HG03457 (cell line): ENCODE results near the gene RPS28.
"Not testable (repeated sequence)": the region's sequence is repeated elsewhere in the genome, so short reads cannot be mapped to it uniquely, and the experiment has no call there.

Experiments used
- ATAC-seq: cut with Tn5 transposase; IDR thresholded peaks from one replicate; pipeline ENCODE4 v1.9.1; 2021; ENCODE audit warnings: moderate number of reproducible peaks; ENCODE audit not compliant: unreplicated experiment

The RPS28 gene

DNA sequence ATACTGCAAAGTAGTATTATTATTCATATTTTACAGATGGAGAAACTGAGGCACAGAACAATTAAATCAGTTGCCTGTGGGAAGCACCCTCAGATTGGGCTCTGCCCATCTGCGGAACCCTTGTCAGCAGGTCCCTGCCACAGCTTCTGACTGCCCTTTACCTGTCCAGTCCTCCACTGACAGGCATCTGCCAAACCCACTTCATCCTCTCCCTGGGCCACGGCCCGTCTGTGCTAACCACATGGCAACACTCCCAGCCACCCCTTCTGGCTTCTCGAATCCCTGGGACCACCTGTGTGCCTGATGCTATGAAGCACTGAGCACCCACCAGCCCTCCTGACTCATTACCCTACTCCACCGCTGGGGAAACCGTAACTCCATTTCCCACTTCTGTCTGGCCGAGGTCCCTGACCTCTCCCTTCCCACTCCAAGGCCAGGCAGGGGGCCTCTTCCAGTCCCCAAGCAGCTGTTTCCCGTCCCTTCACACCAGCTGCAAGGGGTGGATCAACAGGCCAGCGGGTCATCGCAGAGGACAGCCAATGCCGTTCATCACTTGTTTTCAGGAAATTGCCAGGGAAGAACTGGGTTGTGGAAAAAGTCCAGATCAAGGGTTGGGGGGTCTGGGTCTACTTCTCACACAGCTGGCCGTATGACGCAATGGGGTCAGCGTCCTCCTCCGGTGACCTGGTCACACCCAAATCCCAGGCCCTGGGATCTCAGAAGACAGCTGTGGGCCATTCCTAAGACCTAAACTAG, 19.2 kb downstream of the RPS28 start:
- no peak for ATAC-seq

DNA sequence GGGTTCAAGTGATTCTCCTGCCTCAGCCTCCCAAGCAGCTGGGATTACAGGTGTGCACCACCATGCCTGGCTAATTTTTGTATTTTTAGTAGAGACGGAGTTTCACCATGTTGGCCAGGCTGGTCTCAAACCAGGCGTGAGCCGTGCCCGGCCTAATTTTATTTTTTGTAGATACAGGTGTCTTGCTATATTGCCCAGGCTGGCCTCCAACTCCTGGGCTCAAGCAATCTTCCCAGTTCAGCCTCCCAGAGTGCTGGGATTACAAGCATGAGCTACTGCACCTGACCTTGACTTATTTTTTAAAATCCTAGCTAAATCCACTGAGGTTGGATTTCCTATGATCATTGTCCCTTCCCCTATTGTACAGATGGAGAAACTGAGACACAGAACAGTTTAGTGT, 20.2 kb downstream of the RPS28 start:
- not testable (repeated sequence) for ATAC-seq

GRCh38 chr19:8342316-8342683, 21.0 kb downstream of the RPS28 start:
- no peak for ATAC-seq

DNA sequence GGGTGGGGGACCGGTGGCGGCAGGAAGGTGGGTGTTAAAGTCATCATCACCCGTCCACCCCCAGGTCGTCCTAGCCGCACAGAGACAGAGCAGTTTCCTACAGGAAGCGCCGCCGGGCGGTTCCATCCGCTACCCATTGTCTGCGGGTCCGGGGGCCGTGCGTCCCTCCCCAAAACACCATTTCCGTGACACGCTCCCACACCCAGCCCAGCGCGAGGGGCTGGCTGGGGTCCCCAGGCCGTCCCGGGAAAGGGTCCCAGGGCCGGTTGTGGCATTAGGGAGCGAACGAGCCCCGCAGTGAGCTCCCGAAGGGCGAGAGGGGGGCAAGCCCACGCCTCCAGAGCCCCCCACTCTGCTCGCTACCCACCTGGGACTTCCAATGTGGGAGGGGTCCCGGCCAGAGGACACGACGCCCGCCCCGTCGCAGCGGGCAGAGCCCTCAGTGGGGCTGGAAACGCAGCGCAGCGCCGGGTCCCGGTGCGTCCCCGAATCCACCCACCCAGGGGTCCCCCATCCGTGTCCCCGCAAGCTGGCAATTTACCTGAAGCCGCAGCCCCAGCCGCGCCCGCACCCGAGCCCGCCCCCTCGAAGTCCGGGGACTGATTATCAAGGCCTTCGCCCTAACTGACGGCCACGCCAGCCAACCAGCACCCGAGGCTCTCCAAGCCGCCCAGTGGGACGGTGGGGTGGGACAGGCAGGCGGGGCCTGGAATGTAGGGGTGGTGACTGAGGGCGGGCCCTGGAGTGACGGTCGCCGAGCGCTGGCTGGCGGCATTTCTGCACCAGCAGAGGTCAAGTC, 21.6 kb downstream of the RPS28 start, which contains the start of gene KANK3:
Gene KANK3, minus strand, starts transcription at position 579 of the 799 bp plus-strand sequence. CDS start 5,434 bp downstream, outside the sequence.
- no peak for ATAC-seq

- ATAC-seq: no peak
These were observed 22.2 kb downstream of the RPS28 start for GRCh38 chr19:8343483-8343844.

DNA sequence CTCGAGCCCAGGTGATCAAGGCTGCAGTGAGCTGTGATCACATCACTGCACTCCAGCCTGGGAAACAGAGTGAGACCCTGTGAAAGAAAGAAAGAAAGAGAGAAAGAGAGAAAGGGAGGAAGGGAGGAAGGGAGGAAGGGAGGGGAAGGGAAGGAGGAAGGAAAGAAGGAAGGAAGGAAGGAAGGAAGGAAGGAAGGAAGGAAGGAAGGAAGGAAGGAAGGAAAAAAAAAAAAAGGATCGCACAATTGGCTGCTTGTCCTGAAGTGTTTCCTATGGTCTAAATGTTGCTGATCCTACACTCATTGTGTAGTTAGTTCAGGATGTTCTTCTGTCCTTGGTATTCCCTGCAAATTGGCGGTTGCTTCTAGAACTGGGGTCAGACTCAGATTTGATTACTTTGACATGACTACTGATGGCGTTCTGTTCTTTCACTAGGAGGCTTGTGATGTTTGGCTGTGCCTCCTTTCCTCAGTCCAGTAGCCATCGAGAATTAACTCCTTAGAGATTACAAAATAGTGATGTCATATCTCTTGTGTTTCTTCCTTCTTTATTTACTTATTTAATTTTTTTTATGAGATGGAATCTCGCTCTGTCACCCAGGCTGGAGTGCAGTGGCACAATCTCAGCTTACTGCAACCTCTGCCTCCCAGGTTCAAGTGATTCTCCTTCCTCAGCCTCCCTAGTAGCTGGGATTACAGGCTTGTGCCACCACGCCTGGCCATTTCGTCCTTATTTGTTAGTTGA, 28.5 kb downstream of the RPS28 start:
- not testable (repeated sequence) for ATAC-seq

DNA sequence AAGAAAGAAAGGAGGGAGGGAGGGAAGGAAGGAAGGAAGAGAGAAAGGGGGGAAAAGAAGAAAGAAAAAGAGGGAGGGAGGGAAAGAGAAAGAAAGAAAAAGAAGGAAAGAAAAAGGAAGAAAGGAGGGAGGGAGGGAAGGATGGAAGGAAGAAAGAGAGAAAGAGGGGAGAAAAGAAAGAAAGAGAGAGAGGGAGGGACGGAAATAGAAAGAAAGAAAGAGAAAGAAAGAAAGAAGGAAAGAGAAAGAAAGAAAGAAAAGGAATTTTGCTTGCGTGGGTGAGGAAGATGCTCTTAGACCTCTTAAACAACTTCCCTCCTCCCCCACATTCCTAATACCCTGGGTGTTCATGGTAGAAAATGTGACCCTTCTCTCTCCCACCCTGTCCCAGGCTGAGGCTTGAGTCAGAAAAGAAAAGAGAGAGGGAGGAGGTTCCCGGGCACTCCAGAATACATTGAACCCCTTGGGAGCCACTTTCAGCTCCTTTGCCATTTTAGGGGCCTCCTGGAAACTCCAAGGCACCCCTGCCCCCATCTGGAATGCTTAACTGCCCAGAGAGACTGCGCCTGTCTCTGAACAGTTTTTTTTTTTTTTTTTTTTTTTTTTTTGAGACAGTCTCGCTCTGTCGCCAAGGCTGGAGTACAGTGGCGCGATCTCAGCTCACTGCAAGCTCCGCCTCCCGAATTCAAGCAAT, 31.0 kb downstream of the RPS28 start:
- no peak for ATAC-seq

GRCh38 chr19:8352845-8353244, 31.5 kb downstream of the RPS28 start:
- not testable (repeated sequence) for ATAC-seq

DNA sequence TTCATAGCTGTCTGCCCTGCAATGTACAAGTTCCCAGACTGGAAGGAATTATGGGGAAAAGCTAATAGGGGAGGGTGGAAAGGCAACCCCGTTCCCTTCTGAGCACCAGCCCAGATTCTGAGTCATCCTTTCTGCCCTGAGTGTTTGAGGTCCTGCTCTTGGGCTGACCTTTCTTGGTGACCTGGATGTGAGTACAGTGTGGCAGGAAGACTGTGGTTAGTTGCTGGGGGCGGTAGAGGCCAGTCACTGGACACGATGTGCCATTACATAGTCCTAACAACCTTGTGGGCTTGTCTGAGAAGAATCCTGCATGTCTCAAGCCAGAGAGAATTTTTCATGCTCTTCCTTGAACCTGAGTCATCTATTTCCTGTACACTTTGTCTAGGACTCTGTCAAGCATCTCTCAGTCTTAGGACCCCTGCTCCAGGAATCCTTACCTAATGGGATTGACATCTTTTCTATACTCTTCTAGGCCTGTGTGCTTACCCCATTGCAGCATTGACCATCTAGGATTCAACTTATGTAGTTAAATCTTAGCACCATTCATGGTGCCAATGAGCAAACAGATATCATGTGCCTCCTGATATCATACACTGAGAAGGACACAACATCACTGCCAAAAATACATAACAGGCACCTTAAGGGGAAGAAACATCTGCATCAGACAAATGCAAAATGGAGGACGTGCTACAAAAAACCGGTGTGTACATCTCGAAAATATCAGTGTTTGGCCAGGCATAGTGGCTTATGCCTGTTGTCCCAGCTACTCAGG, 34.5 kb downstream of the RPS28 start:
- no peak for ATAC-seq

DNA sequence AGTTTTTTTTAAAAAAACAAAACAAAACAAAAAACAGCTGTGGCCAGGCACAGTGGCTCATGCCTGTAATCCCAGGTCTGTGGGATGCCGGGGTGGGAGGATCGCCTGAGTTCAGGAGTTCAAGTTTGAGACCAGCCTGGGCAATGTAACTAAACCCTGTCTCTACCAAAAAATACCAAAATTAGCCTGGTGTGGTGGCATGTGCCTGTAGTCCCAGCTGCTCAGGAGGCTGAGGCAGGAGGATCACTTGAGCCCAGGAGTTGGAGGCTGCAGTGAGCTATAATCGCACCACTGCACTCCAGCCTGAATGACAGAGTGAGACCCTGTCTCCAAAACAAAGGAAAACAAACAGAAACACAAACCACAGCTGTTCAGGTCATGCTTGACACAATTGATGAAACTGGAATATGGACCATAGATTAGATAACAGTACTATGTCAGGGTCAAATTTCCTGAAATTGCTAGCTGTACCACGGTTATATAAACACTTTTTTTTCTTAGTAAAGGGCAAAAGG, 35.8 kb downstream of the RPS28 start:
- ATAC-seq: no peak

GRCh38 chr19:8358948-8359347, 37.7 kb downstream of the RPS28 start:
- no peak for ATAC-seq

DNA sequence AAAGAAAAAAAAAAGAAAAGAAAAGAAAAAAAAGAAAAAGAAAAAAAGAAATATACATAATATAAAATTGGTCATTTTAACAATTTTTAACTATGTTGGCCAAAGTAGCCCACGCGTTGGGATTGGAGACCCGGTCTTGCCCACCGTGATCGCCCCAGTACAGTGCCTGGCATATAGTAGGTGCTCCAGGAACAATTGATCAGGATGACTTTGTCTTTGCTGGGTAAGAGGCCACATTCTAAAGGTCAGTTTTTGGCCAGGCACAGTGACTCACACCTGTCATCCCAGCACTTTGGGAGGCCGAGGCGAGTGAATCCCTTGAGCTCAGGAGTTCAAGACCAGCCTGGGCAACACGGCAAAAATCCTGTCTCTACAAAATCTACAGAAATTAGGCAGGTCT, 38.9 kb downstream of the RPS28 start:
- no peak for ATAC-seq

DNA sequence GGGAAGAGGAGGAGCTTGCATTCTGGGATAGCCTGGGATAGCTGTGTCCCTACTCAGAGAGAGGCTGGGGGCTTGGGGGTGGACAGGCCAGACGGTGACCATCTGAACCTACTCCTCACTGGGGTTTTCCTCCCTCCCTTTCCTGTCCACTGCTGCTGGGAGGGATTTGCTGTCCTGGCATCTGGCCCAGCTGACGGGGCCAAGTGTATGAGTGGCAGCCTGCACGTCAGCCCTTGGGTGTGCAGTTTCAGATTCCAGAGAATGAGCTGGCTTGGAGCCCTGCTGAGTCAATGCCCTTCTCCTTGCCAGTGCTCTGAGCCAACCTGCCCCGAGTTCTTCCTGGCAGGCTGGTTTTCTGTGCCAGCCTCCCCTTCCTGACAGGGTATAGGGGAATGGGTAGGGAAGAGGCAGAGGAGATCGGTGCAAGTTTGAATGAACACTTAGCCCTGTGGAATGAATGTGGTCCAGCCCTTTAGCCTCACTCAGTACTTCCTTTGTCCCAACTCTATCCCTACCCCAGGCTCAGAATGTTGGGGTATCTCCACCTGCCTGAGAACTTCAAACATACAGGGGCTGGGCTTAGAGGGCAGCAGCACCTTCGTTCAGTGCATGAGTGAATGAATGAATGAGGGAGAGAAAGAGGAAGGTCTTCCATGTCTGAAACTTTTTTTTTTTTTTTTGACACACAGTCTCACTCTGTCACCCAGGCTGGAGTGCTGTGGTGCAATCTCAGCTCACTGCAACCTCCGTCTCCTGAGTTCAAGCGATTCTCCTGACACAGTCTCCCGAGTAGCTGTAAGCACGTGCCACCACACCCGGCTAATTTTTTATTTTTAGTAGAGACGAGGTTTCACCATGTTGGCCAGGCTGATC, 40.9 kb downstream of the RPS28 start:
- no peak for ATAC-seq

GRCh38 chr19:8363803-8364771, 42.8 kb downstream of the RPS28 start, which contains the start of gene ANGPTL4:
Gene ANGPTL4 (plus strand): TSS chr19:8364155. CDS start chr19:8364322, 167 bp downstream.
- no peak for ATAC-seq

DNA sequence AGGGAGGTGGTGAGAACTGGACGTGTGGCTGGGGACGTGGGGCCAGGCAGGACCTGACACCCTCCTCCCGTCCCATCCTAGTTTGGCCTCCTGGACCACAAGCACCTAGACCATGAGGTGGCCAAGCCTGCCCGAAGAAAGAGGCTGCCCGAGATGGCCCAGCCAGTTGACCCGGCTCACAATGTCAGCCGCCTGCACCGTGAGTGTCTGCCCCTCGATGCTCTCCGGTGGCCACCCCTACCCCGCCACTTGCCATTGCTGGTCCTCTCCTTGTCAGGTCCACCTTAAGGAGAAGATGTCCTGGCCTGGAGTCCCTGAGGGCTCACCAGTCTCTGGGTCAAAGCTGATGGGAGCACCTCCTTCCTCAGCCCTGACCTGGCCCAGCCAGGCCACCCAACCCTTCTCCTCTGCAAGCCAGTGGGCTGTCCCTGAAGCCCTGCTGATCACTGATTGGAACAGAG, 44.9 kb downstream of the RPS28 start:
- no peak for ATAC-seq

DNA sequence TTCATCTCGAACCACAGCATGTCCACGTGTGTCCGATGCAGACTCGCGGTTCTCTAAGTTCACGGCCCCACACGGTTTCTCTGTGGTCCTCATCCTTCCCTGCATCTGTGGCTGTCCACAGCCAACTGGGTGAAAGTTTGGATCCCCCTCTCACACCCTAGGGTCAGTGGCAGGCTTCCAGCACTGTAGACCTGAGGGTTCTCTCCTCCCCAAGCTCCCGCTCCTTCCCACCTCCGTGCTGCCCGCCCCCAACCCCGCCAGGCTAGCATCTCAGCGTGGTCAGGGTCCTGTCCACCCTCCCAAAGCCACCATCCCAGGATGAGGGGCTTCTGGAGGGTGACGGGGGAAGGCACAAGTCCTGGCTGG, 45.6 kb downstream of the RPS28 start:
- no peak for ATAC-seq

- no peak for ATAC-seq
These were observed 46.2 kb downstream of the RPS28 start for GRCh38 chr19:8367327-8368001.
